Karpas-422 (cell line): ENCODE measurements around the gene POPDC2. TPM values are rescaled to one million over a fixed set of nuclear protein-coding genes. Genes with fewer than 3 reads are reported as not detected.

ENCODE experiments used
- DNase-seq: peaks from one replicate; pipeline ENCODE4 v3.0.0-alpha.2; 2015
- H2AFZ ChIP-seq: fragments of 200-600 bp; sonication (generic); 2 replicates; pipeline ENCODE4 v1.6.1; 2014; ENCODE audit warnings: antibody characterized with exemption, low read length, mixed read lengths
- H3K27ac ChIP-seq: fragments of 200-600 bp; sonication (generic); 2 replicates; pipeline ENCODE4 v1.5.1; 2014; ENCODE audit warnings: mild to moderate bottlenecking, low read length, moderate library complexity
- H3K27me3 ChIP-seq: fragments of 200-600 bp; sonication (generic); 2 replicates; pipeline ENCODE4 v1.6.1; 2014; ENCODE audit warnings: low read length, mixed read lengths
- H3K36me3 ChIP-seq: fragments of 200-600 bp; sonication (generic); 2 replicates; pipeline ENCODE4 v1.6.1; 2014; ENCODE audit warnings: low read length, mixed read lengths; ENCODE audit not compliant: insufficient read depth
- H3K4me1 ChIP-seq: fragments of 200-600 bp; sonication (generic); 2 replicates; pipeline ENCODE4 v1.6.1; 2014; ENCODE audit warnings: mild to moderate bottlenecking, low read length, mixed read lengths
- H3K4me2 ChIP-seq: fragments of 200-600 bp; sonication (generic); 2 replicates; pipeline ENCODE4 v1.6.1; 2014; ENCODE audit warnings: low read length, low read depth, mild to moderate bottlenecking; ENCODE audit not compliant: poor library complexity, severe bottlenecking
- H3K4me3 ChIP-seq: fragments of 200-600 bp; sonication (generic); 2 replicates; pipeline ENCODE4 v1.5.1; 2014; ENCODE audit warnings: mild to moderate bottlenecking, antibody characterized with exemption, low read length, mixed read lengths
- H3K79me2 ChIP-seq: fragments of 200-600 bp; sonication (generic); 2 replicates; pipeline ENCODE4 v1.6.1; 2014; ENCODE audit warnings: mild to moderate bottlenecking, low read length, mixed read lengths
- H3K9ac ChIP-seq: fragments of 200-600 bp; sonication (generic); 2 replicates; pipeline ENCODE4 v1.6.0; 2014; ENCODE audit warnings: low read length
- H3K9me2 ChIP-seq: fragments of 200-600 bp; sonication (generic), shearing (Covaris generic); replicated peaks from 2 replicates; pipeline ENCODE4 v1.6.0; 2014; ENCODE audit warnings: mild to moderate bottlenecking, low read length, moderate library complexity; ENCODE audit not compliant: insufficient read depth
- H3K9me3 ChIP-seq: fragments of 300-700, 200-600 bp; sonication (generic); 2 replicates; pipeline ENCODE4 v1.6.1; 2014; ENCODE audit warnings: low read length, mixed read lengths
- H4K20me1 ChIP-seq: fragments of 200-600 bp; sonication (generic); 2 replicates; pipeline ENCODE4 v1.6.1; 2014; ENCODE audit warnings: mild to moderate bottlenecking, antibody characterized with exemption, low read length, low read depth; ENCODE audit not compliant: insufficient read depth
- total RNA-seq: library from RNA; depleted of rRNA; stranded (reverse); fragments of >200 nt; shearing (Covaris generic); gene quantifications from 2 replicates; pipeline ENCODE4 v1.2.3, GENCODE V29; 2014; ENCODE audit warnings: low replicate concordance

The POPDC2 gene
- total RNA-seq, 1 experiment from 2014 or later: 1.0 TPM

DNA sequence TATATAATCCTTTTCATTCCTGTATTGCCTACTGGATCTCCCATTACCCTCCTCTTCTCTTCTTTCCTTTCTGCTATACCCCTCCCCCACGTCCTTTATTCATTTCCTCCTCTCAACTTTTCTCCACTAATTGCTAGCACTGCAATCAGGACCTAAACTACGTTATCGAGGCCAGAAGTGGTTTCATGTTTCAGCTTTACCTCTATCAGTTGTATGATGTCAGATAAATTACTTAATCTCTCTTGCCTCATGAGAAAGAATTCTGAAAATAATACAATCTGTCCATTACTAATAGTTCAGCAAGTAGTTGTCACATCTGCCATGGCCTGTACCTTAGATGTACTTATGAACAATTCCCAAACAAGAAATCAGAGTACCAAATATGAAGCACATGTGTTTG lies 10.6 kb downstream of the POPDC2 start:
- H3K4me1 ChIP-seq: no peaks in the 10 kb centered on the region
- H3K27me3 ChIP-seq: no peaks in the 10 kb centered on the region
- no peak overlapping the region for H2AFZ ChIP-seq
- H3K9ac ChIP-seq: no peak overlapping the region
- no peak overlapping the region for H3K4me3 ChIP-seq
- no peaks in the 10 kb centered on the region for H3K79me2 ChIP-seq
- no peaks in the 10 kb centered on the region for H3K9me2 ChIP-seq
- no peaks in the 10 kb centered on the region for H4K20me1 ChIP-seq
- H3K4me2 ChIP-seq: no peak overlapping the region
- no peak overlapping the region for H3K27ac ChIP-seq
- no peak for DNase-seq
- H3K9me3 ChIP-seq: no peaks in the 10 kb centered on the region
- H3K36me3 ChIP-seq: no peaks in the 10 kb centered on the region

- Histone ChIP-seq H3K79me2 (no peaks in the 10 kb centered on the region), H3K36me3 (no peaks in the 10 kb centered on the region), H4K20me1 (no peaks in the 10 kb centered on the region), H3K4me3 (no peak overlapping the region), H3K27ac (no peak overlapping the region), H3K4me2 (no peak overlapping the region), H3K9me2 (no peaks in the 10 kb centered on the region), H3K9me3 (no peaks in the 10 kb centered on the region), H3K27me3 (no peaks in the 10 kb centered on the region), H2AFZ (no peak overlapping the region), H3K9ac (no peak overlapping the region), H3K4me1 (no peaks in the 10 kb centered on the region)
- DNase-seq: no peak
These were observed 12.4 kb downstream of the POPDC2 start for GRCh38 chr3:119647843-119648575.

- no peaks in the 10 kb centered on the region for H3K27me3 ChIP-seq
These were observed 13.2 kb downstream of the POPDC2 start for GRCh38 chr3:119647171-119647570.

GRCh38 chr3:119645813-119646212 lies 14.6 kb downstream of the POPDC2 start:
- H3K9me2 ChIP-seq: no peaks in the 10 kb centered on the region
- H3K4me1 ChIP-seq: no peaks in the 10 kb centered on the region
- no peaks in the 10 kb centered on the region for H3K9me3 ChIP-seq

More at GRCh38 chr3:119647171-119647570, 13.2 kb downstream of the POPDC2 start:
- no peak for DNase-seq
- Histone ChIP-seq H4K20me1 (no peaks in the 10 kb centered on the region), H3K27ac (no peak overlapping the region), H3K9ac (no peak overlapping the region), H3K79me2 (no peaks in the 10 kb centered on the region), H3K9me3 (no peaks in the 10 kb centered on the region), H3K4me2 (no peak overlapping the region), H3K36me3 (no peaks in the 10 kb centered on the region), H3K9me2 (no peaks in the 10 kb centered on the region), H3K4me3 (no peak overlapping the region), H2AFZ (no peak overlapping the region), H3K4me1 (no peaks in the 10 kb centered on the region)

GRCh38 chr3:119644481-119644880 lies 15.9 kb downstream of the POPDC2 start:
- no peak for DNase-seq
- no peaks in the 10 kb centered on the region for H3K9me2 ChIP-seq
- H3K27me3 ChIP-seq: no peaks in the 10 kb centered on the region
- no peaks in the 10 kb centered on the region for H3K9me3 ChIP-seq
- no peaks in the 10 kb centered on the region for H3K4me1 ChIP-seq
- no peak overlapping the region for H3K4me2 ChIP-seq
- no peak overlapping the region for H2AFZ ChIP-seq
- H3K79me2 ChIP-seq: no peaks in the 10 kb centered on the region
- H3K36me3 ChIP-seq: no peaks in the 10 kb centered on the region
- no peaks in the 10 kb centered on the region for H4K20me1 ChIP-seq
- H3K4me3 ChIP-seq: no peak overlapping the region
- H3K27ac ChIP-seq: no peak overlapping the region
- no peak overlapping the region for H3K9ac ChIP-seq

More at GRCh38 chr3:119645813-119646212, 14.6 kb downstream of the POPDC2 start:
- Histone ChIP-seq H3K27me3 (no peaks in the 10 kb centered on the region), H4K20me1 (no peaks in the 10 kb centered on the region), H3K4me2 (no peak overlapping the region), H2AFZ (no peak overlapping the region), H3K9ac (no peak overlapping the region), H3K36me3 (no peaks in the 10 kb centered on the region), H3K27ac (no peak overlapping the region), H3K79me2 (no peaks in the 10 kb centered on the region), H3K4me3 (no peak overlapping the region)
- DNase-seq: no peak

- Histone ChIP-seq H3K4me2 (no peak overlapping the region), H2AFZ (no peak overlapping the region)
These were observed 16.9 kb downstream of the POPDC2 start for GRCh38 chr3:119643528-119643927.

DNA sequence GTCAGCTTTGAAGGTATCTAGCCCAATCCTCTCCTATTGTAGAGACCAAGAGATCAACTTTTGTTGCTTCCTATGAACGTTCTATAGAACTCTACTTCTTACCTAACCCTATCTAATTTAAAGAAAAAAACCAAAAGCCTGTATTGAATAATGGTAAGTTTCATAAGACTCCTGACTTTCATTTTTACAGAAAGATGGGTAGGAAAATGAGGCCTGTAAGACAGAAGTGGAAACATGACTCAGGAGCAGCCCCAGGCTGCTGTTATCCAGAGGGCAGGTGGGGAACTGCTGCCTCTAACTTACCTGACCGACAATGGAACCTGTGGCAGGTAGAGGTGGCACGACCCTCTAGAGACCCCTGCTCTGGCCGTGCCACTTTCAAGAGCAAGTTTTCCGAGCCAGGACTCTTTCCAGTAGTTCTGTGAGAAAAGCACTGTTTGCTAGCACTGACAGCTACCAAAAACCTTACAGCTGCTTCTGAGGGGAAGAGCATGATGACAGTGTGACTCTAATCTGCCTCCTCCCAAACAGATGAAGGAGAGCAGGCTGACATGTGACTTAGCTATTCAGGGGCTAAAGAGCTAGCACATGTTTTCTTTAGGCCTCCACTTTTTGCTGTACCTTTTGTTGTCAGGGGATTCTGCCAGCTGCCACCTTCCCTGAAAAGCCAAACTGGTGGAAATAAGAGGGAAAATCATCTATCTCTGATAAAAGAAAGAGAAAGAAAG lies 17.5 kb downstream of the POPDC2 start:
- H3K9me3 ChIP-seq: no peaks in the 10 kb centered on the region
- no peaks in the 10 kb centered on the region for H4K20me1 ChIP-seq
- no peak overlapping the region for H3K27ac ChIP-seq
- H3K79me2 ChIP-seq: no peaks in the 10 kb centered on the region
- H3K4me2 ChIP-seq: no peak overlapping the region
- no peaks in the 10 kb centered on the region for H3K36me3 ChIP-seq
- no peaks in the 10 kb centered on the region for H3K27me3 ChIP-seq
- DNase-seq: no peak
- H3K9me2 ChIP-seq: no peaks in the 10 kb centered on the region
- H2AFZ ChIP-seq: no peak overlapping the region
- no peak overlapping the region for H3K4me3 ChIP-seq
- no peaks in the 10 kb centered on the region for H3K4me1 ChIP-seq
- no peak overlapping the region for H3K9ac ChIP-seq

More at GRCh38 chr3:119643528-119643927, 16.9 kb downstream of the POPDC2 start:
- H3K4me3 ChIP-seq: no peak overlapping the region
- DNase-seq: no peak
- H3K79me2 ChIP-seq: no peaks in the 10 kb centered on the region
- no peaks in the 10 kb centered on the region for H3K36me3 ChIP-seq
- H3K27ac ChIP-seq: no peak overlapping the region
- no peaks in the 10 kb centered on the region for H4K20me1 ChIP-seq
- H3K4me1 ChIP-seq: no peaks in the 10 kb centered on the region
- H3K9ac ChIP-seq: no peak overlapping the region
- no peaks in the 10 kb centered on the region for H3K9me3 ChIP-seq
- H3K27me3 ChIP-seq: no peaks in the 10 kb centered on the region
- no peaks in the 10 kb centered on the region for H3K9me2 ChIP-seq

GRCh38 chr3:119641416-119641815 lies 19.0 kb downstream of the POPDC2 start:
- H4K20me1 ChIP-seq: no peaks in the 10 kb centered on the region
- H3K4me3 ChIP-seq: no peak overlapping the region
- H3K9me3 ChIP-seq: no peaks in the 10 kb centered on the region
- no peak overlapping the region for H3K4me2 ChIP-seq
- no peak overlapping the region for H3K9ac ChIP-seq
- no peaks in the 10 kb centered on the region for H3K36me3 ChIP-seq
- DNase-seq: no peak
- H3K27ac ChIP-seq: no peak overlapping the region
- no peaks in the 10 kb centered on the region for H3K9me2 ChIP-seq
- no peaks in the 10 kb centered on the region for H3K79me2 ChIP-seq
- H3K4me1 ChIP-seq: no peaks in the 10 kb centered on the region
- no peak overlapping the region for H2AFZ ChIP-seq
- H3K27me3 ChIP-seq: no peaks in the 10 kb centered on the region
